ENCODE data around the gene FOLH1. TPM values are rescaled to one million over a fixed set of nuclear protein-coding genes. Genes with fewer than 3 reads are reported as not detected.
"Not testable (repeated sequence)": the region's sequence is repeated elsewhere in the genome, so short reads cannot be mapped to it uniquely, and the experiment has no call there.

Gene FOLH1
- total and polyA plus RNA-seq, 2 of the 8 experiments (the other 6 are each of a cell fraction or from before 2014, with no cell fraction given) = 0.56 TPM; not detected in 1

DNA sequence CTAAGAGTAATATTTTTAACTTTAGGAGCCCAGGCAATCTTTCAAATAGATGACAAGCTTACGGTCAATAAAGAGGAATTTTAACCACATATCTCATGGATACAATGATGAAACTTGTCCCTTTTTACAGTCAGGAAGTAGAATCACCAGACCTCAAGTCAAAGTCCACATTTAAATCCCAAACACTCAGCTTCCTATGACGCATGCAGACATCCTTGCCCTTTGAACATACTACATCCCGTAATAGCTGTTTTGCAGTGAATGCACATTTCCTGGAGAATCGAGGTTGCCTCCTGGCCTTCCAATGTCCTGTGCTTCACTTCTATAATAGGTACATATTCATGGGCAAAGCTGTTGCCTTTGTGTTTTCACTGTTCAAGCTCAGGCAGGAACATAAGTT lies 25.3 kb upstream of the FOLH1 start:
- H3K4ac ChIP-seq (replicated peaks; ENCODE audit: insufficient read length, low read depth, low read length); H2BK120ac ChIP-seq (replicated peaks; ENCODE audit: low read depth, low read length); H3K79me1 ChIP-seq (ENCODE audit: low read depth, low read length); H3K4me1 ChIP-seq (replicated peaks in 1 of 4; ENCODE audit: control insufficient read depth in 3 of 4, insufficient read depth in 4 of 4, low read length in 3 of 4); H2BK12ac ChIP-seq (ENCODE audit: low read depth, low read length); H2AK5ac ChIP-seq (ENCODE audit: low read depth, low read length); H2BK5ac ChIP-seq (ENCODE audit: low read depth, low read length); H3K23ac ChIP-seq (ENCODE audit: insufficient read length); H3K27ac ChIP-seq (ENCODE audit: low read depth, low read length); H3K9ac ChIP-seq (replicated peaks in 1 of 4; ENCODE audit: extremely low read depth in 1 of 4, low read depth in 3 of 4, low read length in 3 of 4); H4K91ac ChIP-seq (replicated peaks; ENCODE audit: insufficient read length, low read length); H3K36me3 ChIP-seq (ENCODE audit: control insufficient read depth in 2 of 4, insufficient read depth in 4 of 4, low read length in 3 of 4); H4K5ac ChIP-seq (ENCODE audit: insufficient read length, low read depth, low read length); H2BK20ac ChIP-seq (ENCODE audit: low read length); H2AFZ ChIP-seq (ENCODE audit: low read length); H3K4me2 ChIP-seq (ENCODE audit: insufficient read depth in 1 of 2, low read depth in 2 of 2, low read length in 2 of 2); DNase-seq (ENCODE audit: low read depth in 1 of 2, low spot score in 2 of 2); H4K20me1 ChIP-seq (replicated peaks in 1 of 2; ENCODE audit: control insufficient read depth in 1 of 2, insufficient read depth in 2 of 2, low read length in 2 of 2); H3K4me3 ChIP-seq (ENCODE audit: extremely low read depth in 1 of 4, insufficient read depth in 2 of 4, low read depth in 3 of 4, low read length in 4 of 4); CTCF ChIA-PET (ENCODE audit: partially characterized antibody); H3K14ac ChIP-seq (ENCODE audit: insufficient read length); H3K18ac ChIP-seq (ENCODE audit: extremely low read depth, low read length); H3K23me2 ChIP-seq (ENCODE audit: low read depth, low read length); H2BK15ac ChIP-seq (ENCODE audit: low read length); H3K56ac ChIP-seq (replicated peaks; ENCODE audit: insufficient read length, low read depth, low read length); H4K8ac ChIP-seq (ENCODE audit: extremely low read depth, insufficient read depth, low read length); H3K79me2 ChIP-seq (ENCODE audit: control insufficient read depth in 1 of 2, insufficient read depth in 2 of 2, low read length in 2 of 2); H3K27me3 ChIP-seq (replicated peaks in 1 of 4; ENCODE audit: control insufficient read depth in 3 of 4, extremely low read depth in 1 of 4, insufficient read depth in 3 of 4, low read length in 3 of 4); POLR2A ChIA-PET (ENCODE audit: partially characterized antibody): not testable (repeated sequence)
- H3K9me3 ChIP-seq (ENCODE audit: insufficient read depth in 2 of 2, low read depth in 1 of 2, low read length in 1 of 2) = peaks cover 13 to 35% of the 10 kb centered on the region in 2 experiments; a peak in 3 of 4 replicates
- peak; percentile 13 for FAIRE-seq
- 85% methylated on average over 4 of the region's 4 CpGs; no CpG with 5 or more reads in 1 of the 2 experiments for WGBS, 2 experiments (ENCODE audit: extremely low coverage in 1 of 2, insufficient coverage in 1 of 2, insufficient read length in 1 of 2, insufficient replicate concordance in 2 of 2, low coverage in 1 of 2, low lambda C conversion rate in 2 of 2, missing lambda C conversion rate in 1 of 2)

DNA sequence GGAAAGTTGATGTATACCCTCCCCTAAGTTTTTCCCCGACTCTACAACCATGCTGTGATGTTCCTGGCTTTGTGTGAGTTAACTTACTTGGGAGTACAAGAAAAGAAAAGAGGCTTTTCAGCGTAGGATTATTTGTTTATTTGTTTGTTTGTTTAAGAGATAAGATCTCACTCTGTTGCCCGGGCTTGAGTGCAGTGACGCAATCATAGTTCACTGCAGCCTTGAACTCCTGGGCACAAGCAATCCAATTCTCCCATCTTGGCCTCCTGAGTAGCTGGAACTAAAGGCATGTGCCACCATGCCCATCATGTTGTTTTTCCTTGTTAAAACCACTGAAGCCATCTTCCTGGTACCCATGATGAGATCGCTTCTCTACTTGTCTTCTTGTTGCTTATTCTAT lies 24.6 kb upstream of the FOLH1 start:
- H3K4me3 ChIP-seq (ENCODE audit: extremely low read depth in 1 of 4, insufficient read depth in 2 of 4, low read depth in 3 of 4, low read length in 4 of 4); H4K5ac ChIP-seq (ENCODE audit: insufficient read length, low read depth, low read length); H2BK20ac ChIP-seq (ENCODE audit: low read length); H4K8ac ChIP-seq (ENCODE audit: extremely low read depth, insufficient read depth, low read length); DNase-seq (ENCODE audit: low read depth in 1 of 2, low spot score in 2 of 2); CTCF ChIA-PET (ENCODE audit: partially characterized antibody); H3K56ac ChIP-seq (replicated peaks; ENCODE audit: insufficient read length, low read depth, low read length); H3K79me1 ChIP-seq (ENCODE audit: low read depth, low read length); H2BK12ac ChIP-seq (ENCODE audit: low read depth, low read length); H3K14ac ChIP-seq (ENCODE audit: insufficient read length); H2BK15ac ChIP-seq (ENCODE audit: low read length); H3K79me2 ChIP-seq (ENCODE audit: control insufficient read depth in 1 of 2, insufficient read depth in 2 of 2, low read length in 2 of 2); H4K20me1 ChIP-seq (replicated peaks in 1 of 2; ENCODE audit: control insufficient read depth in 1 of 2, insufficient read depth in 2 of 2, low read length in 2 of 2); H3K23me2 ChIP-seq (ENCODE audit: low read depth, low read length); H2BK120ac ChIP-seq (replicated peaks; ENCODE audit: low read depth, low read length); H3K4me2 ChIP-seq (ENCODE audit: insufficient read depth in 1 of 2, low read depth in 2 of 2, low read length in 2 of 2); H4K91ac ChIP-seq (replicated peaks; ENCODE audit: insufficient read length, low read length); H3K23ac ChIP-seq (ENCODE audit: insufficient read length); H2AK5ac ChIP-seq (ENCODE audit: low read depth, low read length); H3K9ac ChIP-seq (replicated peaks in 1 of 4; ENCODE audit: extremely low read depth in 1 of 4, low read depth in 3 of 4, low read length in 3 of 4); H2AFZ ChIP-seq (ENCODE audit: low read length); H3K4ac ChIP-seq (replicated peaks; ENCODE audit: insufficient read length, low read depth, low read length); H3K27ac ChIP-seq (ENCODE audit: low read depth, low read length); H3K4me1 ChIP-seq (replicated peaks in 1 of 4; ENCODE audit: control insufficient read depth in 3 of 4, insufficient read depth in 4 of 4, low read length in 3 of 4); H2BK5ac ChIP-seq (ENCODE audit: low read depth, low read length); H3K18ac ChIP-seq (ENCODE audit: extremely low read depth, low read length); H3K27me3 ChIP-seq (replicated peaks in 1 of 4; ENCODE audit: control insufficient read depth in 3 of 4, extremely low read depth in 1 of 4, insufficient read depth in 3 of 4, low read length in 3 of 4); FAIRE-seq; H3K36me3 ChIP-seq (ENCODE audit: control insufficient read depth in 2 of 4, insufficient read depth in 4 of 4, low read length in 3 of 4); POLR2A ChIA-PET (ENCODE audit: partially characterized antibody): not testable (repeated sequence)
- H3K9me3 ChIP-seq (ENCODE audit: insufficient read depth in 2 of 2, low read depth in 1 of 2, low read length in 1 of 2) = peaks cover 13 to 35% of the 10 kb centered on the region in 2 experiments; a peak in 3 of 4 replicates
- 80% methylated on average over 5 of the region's 5 CpGs; no CpG with 5 or more reads in 1 of the 2 experiments for WGBS, 2 experiments (ENCODE audit: extremely low coverage in 1 of 2, insufficient coverage in 1 of 2, insufficient read length in 1 of 2, insufficient replicate concordance in 2 of 2, low coverage in 1 of 2, low lambda C conversion rate in 2 of 2, missing lambda C conversion rate in 1 of 2)

All from H1 (cell line).